LNCAP (cell line): Measurements from ENCODE around the gene YWHAH.

Experiments used
- CTCF ChIP-seq: fragments of 450-650 bp; IDR thresholded peaks from 2 replicates; pipeline ENCODE4 v1.5.1; 2017; ENCODE audit warnings: mild to moderate bottlenecking

Gene YWHAH

GRCh38 chr22:31943978-31944699 is at the start of gene YWHAH:
Gene YWHAH (plus strand): TSS chr22:31944535. CDS start chr22:31944734, 199 bp downstream.
- TF ChIP-seq CTCF: no peak

DNA sequence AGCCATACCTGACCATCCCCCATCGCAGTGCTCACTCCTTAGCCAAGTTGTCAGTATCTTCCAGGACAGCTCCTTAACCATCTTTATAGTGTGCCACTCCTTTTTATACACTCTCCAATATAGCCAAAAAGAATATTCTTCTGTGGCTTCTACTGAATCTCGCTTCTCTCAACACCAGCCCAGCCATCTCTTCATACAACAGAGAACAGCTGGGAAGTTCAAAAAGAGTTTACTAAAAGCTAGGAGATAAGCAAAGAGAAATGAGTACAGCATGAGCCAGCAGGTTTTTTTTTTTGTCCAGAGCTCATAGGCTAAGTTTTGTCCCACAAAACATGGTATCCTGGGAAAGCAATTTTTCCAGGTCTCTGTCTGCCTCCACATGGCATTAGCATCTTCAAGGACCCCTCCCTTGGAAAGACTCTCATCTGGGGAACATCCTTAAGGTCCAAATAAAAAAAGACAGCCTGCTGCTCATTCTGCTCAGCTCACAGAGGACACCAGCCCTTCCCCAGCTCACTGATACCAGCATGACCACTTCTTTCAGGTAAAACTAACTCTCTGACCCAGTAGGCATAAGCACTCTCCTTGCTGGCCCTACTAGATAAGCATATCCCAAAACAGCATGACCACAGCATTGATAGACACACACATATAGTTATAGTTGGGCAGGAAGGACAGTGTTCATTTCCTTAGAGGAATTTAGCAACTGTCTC is 48.8 kb upstream of the YWHAH start:
- no peak for TF ChIP-seq CTCF

DNA sequence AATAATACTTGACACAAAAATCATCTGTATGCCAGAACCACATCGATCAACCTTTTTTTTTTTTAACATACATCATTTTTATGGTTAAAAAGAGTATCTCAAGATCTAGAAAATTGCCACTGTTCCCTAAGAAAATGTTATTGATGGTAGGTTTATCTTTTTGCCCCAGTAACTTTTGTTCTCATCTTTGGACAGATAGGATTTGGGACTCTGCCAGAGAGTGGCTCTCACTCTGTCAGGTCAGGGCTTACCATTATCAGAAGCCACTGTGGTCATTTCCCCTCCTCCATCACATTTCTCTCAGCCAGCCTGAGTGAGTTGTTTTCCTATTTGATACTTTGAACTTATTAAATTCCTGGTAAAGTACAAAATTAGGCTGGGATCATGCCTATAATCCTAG is 47.9 kb upstream of the YWHAH start:
- TF ChIP-seq CTCF: no peak

DNA sequence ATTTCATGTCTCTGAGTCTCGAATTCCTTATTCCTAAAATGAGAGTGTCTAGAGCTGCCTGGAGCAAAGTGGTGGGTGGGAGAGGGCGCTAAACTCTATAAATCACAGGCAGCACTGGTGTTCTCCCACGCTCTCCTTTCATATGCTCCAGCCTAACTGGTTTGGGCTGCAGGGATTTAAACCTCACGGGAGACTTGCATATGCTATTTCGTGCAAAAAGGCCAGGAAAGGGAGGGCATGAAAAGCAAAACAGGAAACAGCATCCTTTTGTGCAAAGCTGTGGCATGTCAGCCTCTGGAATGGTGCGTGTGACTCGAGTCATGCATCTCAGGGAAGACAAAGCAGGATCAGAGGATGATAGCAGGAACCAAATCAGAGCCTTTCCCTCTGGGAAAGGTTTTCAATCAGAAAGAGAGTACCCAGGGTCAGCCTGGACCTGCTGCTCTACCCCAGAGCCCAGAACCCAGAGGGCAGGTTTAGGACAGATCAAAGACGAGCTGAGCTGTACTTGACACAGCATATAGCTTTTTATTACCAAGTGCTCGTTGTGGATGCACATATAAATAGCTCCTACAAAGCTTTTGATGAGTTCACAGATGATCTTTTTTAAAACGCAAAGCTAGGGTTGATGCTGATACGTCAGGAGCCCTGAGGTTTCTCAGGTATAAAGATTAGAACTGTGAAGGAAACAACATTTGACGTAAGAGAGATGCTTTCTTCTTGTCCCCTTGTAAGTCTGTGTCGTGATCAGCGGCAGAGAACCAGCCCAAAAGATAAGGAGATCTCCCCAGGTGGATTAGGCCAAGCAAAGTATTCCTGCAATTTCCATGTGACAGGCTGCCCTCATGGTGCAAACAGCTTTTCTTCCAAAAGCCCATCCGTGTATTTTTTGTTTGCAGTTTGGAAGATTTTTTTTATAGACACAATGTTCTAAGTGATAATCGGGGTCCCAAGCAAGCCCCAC is 46.2 kb upstream of the YWHAH start:
- TF ChIP-seq CTCF: no peak

- no peak for TF ChIP-seq CTCF
Observed at GRCh38 chr22:31898926-31899325, 45.4 kb upstream of the YWHAH start.

- no peak for TF ChIP-seq CTCF
Observed at GRCh38 chr22:31899669-31900068, 44.7 kb upstream of the YWHAH start.

DNA sequence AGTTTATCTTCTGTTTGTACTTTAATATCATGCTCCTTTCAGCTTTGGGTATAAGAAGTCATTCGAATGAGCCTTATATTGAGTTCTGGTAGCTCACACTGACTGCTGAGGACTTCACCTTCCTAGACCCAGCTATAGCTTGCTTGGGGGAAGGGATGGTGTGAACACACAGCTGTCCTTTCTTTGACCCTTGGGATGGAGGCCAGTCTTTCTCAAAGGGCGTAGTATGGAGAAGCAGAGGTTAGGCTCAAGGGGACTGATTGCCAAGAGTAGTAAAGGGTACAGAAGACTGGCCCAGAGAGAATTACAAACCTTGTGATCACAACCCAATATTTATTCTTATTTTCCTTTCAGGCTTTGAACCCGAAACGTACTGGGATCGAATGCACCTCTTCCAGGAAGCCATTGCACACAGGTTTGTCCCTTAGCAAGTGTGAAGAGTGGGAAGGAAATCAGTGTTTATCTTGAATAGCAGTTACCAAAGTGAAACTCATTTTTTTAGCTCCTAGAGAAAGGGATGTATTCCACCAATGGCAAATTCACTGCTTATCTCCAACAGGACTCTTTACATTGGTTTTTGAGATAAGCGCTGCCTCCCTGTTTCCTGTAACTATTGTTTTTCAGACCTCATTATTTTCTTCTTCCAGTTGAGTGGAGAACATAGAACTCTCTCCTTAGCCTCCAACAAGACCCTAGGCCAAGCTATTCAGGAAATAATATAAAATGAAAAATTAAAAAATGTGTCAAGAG is 42.8 kb upstream of the YWHAH start:
- no peak for TF ChIP-seq CTCF
